ENCODE results near the gene LRRIQ3.

DNA sequence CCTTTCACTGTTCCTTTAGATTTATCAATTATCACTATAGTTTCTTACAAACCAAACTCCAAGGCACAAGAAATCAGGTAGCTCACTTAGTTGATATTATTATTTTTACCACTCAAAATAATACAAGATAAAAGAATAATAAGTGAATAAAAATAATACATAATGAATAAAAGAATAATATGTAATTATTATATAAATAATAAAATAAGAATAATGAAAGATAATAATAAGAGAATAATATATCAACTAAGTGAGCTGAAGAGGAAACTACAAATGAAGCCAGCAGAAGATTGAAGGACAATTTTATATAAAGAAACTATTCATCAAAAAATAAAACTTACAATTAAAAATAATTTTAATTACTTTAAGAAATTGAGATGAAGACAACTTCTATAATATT, 90.6 kb downstream of the LRRIQ3 start:
- TF ChIP-seq ADNP (tag; IDR thresholded peaks at IDR 0.05), result no peak
- TF ChIP-seq TAF1 (IDR thresholded peaks at IDR 0.05; ENCODE audit: control insufficient read depth, extremely low read depth, insufficient read depth, low read length, severe bottlenecking), result no peak
- TF ChIP-seq POLR2A (conservative IDR thresholded peaks at IDR 0.05), result no peak
- no peak for TF ChIP-seq ZNF780A (CRISPR knock-in tag; IDR thresholded peaks at IDR 0.05)
- TF ChIP-seq TOE1 (IDR thresholded peaks at IDR 0.05; ENCODE audit: borderline replicate concordance), result no peak
- no peak for TF ChIP-seq TOE1 (CRISPR knock-in tag; IDR thresholded peaks at IDR 0.05; ENCODE audit: borderline replicate concordance, low read depth)
